GM19324 (cell line): ENCODE results near the gene DCLK3.

Source experiments
- ATAC-seq: cut with Tn5 transposase; IDR thresholded peaks from one replicate; pipeline ENCODE4 v1.9.1; 2021; ENCODE audit warnings: mild to moderate bottlenecking, moderate library complexity; ENCODE audit not compliant: unreplicated experiment, low FRiP score

DCLK3 gene

GRCh38 chr3:36771931-36772330 lies 7.6 kb upstream of the DCLK3 start:
- ATAC-seq, result no peak

GRCh38 chr3:36769926-36770325 lies 5.6 kb upstream of the DCLK3 start:
- no peak for ATAC-seq

- no peak for ATAC-seq
These were observed 751 bp upstream of the DCLK3 start for GRCh38 chr3:36765104-36765503.

- ATAC-seq, result no peak
These were observed 318 bp upstream of the DCLK3 start for GRCh38 chr3:36764704-36765038.

- no peak for ATAC-seq
These were observed 1.2 kb downstream of the DCLK3 start for GRCh38 chr3:36762918-36763849.

GRCh38 chr3:36761779-36762178 lies 2.6 kb downstream of the DCLK3 start:
- no peak for ATAC-seq

GRCh38 chr3:36756269-36756668 lies 8.1 kb downstream of the DCLK3 start:
- no peak for ATAC-seq

- no peak for ATAC-seq
These were observed 13.0 kb downstream of the DCLK3 start for GRCh38 chr3:36751326-36751725.

GRCh38 chr3:36750737-36751136 lies 13.6 kb downstream of the DCLK3 start:
- ATAC-seq, result no peak

GRCh38 chr3:36744763-36745162 lies 19.6 kb downstream of the DCLK3 start:
- no peak for ATAC-seq

GRCh38 chr3:36743826-36744225 lies 20.5 kb downstream of the DCLK3 start:
- no peak for ATAC-seq

- ATAC-seq, result no peak
These were observed 23.1 kb downstream of the DCLK3 start for GRCh38 chr3:36741285-36741684.

- ATAC-seq, result no peak
These were observed 23.6 kb downstream of the DCLK3 start for GRCh38 chr3:36740787-36741186.

GRCh38 chr3:36738702-36739101 lies 25.7 kb downstream of the DCLK3 start:
- ATAC-seq, result no peak

- ATAC-seq, result no peak
These were observed 28.1 kb downstream of the DCLK3 start for GRCh38 chr3:36736301-36736700.

GRCh38 chr3:36734742-36735141 lies 29.6 kb downstream of the DCLK3 start:
- ATAC-seq, result no peak

GRCh38 chr3:36733723-36734122 lies 30.6 kb downstream of the DCLK3 start:
- no peak for ATAC-seq

- ATAC-seq, result no peak
These were observed 31.1 kb downstream of the DCLK3 start for GRCh38 chr3:36733162-36733696.

GRCh38 chr3:36730966-36731365 lies 33.4 kb downstream of the DCLK3 start:
- ATAC-seq, result no peak

- no peak for ATAC-seq
These were observed 34.9 kb downstream of the DCLK3 start for GRCh38 chr3:36729204-36730056.

- no peak for ATAC-seq
These were observed 49.8 kb downstream of the DCLK3 start for GRCh38 chr3:36714343-36715086.
